Loucy (cell line): ENCODE data around the gene HTRA3.

Experiments used
- H2AFZ ChIP-seq: fragments of 200-600 bp; sonication (generic); 2 replicates; pipeline ENCODE4 v1.6.0; 2016; ENCODE audit warnings: antibody characterized with exemption, mild to moderate bottlenecking, low read length, moderate library complexity
- H3F3A ChIP-seq: fragments of 200-600 bp; 2 replicates; pipeline ENCODE4 v1.6.0; 2016; ENCODE audit warnings: antibody characterized with exemption, low read depth, mild to moderate bottlenecking
- H3K27me3 ChIP-seq: fragments of 200-600 bp; sonication (generic); 2 replicates; pipeline ENCODE4 v1.6.1; 2014; ENCODE audit warnings: low read length, mild to moderate bottlenecking; ENCODE audit not compliant: insufficient read depth, poor library complexity, severe bottlenecking
- H3K36me3 ChIP-seq: fragments of 200-600 bp; sonication (generic); 2 replicates; pipeline ENCODE4 v1.6.1; 2016; ENCODE audit warnings: low read length; ENCODE audit not compliant: insufficient read depth
- H3K4me1 ChIP-seq: fragments of 200-600 bp; sonication (generic); 2 replicates; pipeline ENCODE4 v1.5.1; 2014; ENCODE audit warnings: low read length, mild to moderate bottlenecking; ENCODE audit not compliant: insufficient read depth, poor library complexity, severe bottlenecking
- H3K4me2 ChIP-seq: fragments of 200-600 bp; sonication (generic); 2 replicates; pipeline ENCODE4 v1.6.0; 2014; ENCODE audit warnings: antibody characterized with exemption, low read length, low read depth, mild to moderate bottlenecking; ENCODE audit not compliant: poor library complexity, severe bottlenecking
- H3K4me3 ChIP-seq: fragments of 200-600 bp; sonication (generic); 2 replicates; pipeline ENCODE4 v1.5.1; 2014; ENCODE audit warnings: low read length, mild to moderate bottlenecking, mixed read lengths; ENCODE audit not compliant: poor library complexity, severe bottlenecking
- H3K79me2 ChIP-seq: fragments of 200-600 bp; sonication (generic); 2 replicates; pipeline ENCODE4 v1.6.1; 2014; ENCODE audit warnings: low read length; ENCODE audit not compliant: insufficient read depth
- H3K9ac ChIP-seq: fragments of 200-600 bp; sonication (generic); 2 replicates; pipeline ENCODE4 v1.6.0; 2014; ENCODE audit warnings: mild to moderate bottlenecking, low read depth, low read length, moderate library complexity; ENCODE audit not compliant: poor library complexity, severe bottlenecking
- H3K9me2 ChIP-seq: fragments of 200-600 bp; sonication (generic); replicated peaks from 2 replicates; pipeline ENCODE4 v1.6.1; 2016; ENCODE audit warnings: low read depth, low read length, mixed read lengths
- H3K9me3 ChIP-seq: fragments of 200-600 bp; sonication (generic); 2 replicates; pipeline ENCODE4 v1.6.1; 2014; ENCODE audit warnings: mild to moderate bottlenecking, antibody characterized with exemption, low read length, low read depth; ENCODE audit not compliant: insufficient read depth
- H4K20me1 ChIP-seq: fragments of 200-600 bp; sonication (generic); 2 replicates; pipeline ENCODE4 v1.6.0; 2014; ENCODE audit warnings: antibody characterized with exemption, low read length, mild to moderate bottlenecking; ENCODE audit not compliant: insufficient read depth, poor library complexity, severe bottlenecking
- CTCF ChIP-seq: fragments of 200-600 bp; sonication (generic); conservative IDR thresholded peaks from 2 replicates; pipeline ENCODE4 v1.5.1; 2014; ENCODE audit warnings: mild to moderate bottlenecking, antibody characterized with exemption, low read length
- EZH2phosphoT487 ChIP-seq: fragments of 200-600 bp; IDR thresholded peaks from 2 replicates; pipeline ENCODE4 v1.6.1; 2018; ENCODE audit warnings: antibody characterized with exemption, mild to moderate bottlenecking, moderate library complexity, borderline replicate concordance

HTRA3 gene

GRCh38 chr4:8325291-8325973, 55.9 kb downstream of the HTRA3 start:
- Histone ChIP-seq H2AFZ (no peak overlapping the region), H3K27me3 (no peaks in the 10 kb centered on the region), H3K9me3 (no peaks in the 10 kb centered on the region; the same call in 1 of the 2 replicates), H3K4me3 (no peak overlapping the region), H3K4me1 (no peaks in the 10 kb centered on the region), H4K20me1 (no peaks in the 10 kb centered on the region), H3K4me2 (no peak overlapping the region), H3K9ac (no peak overlapping the region), H3F3A (no peaks in the 10 kb centered on the region), H3K79me2 (no peaks in the 10 kb centered on the region), H3K36me3 (no peaks in the 10 kb centered on the region), H3K9me2 (no peaks in the 10 kb centered on the region)
- TF ChIP-seq CTCF: no peak
- no peak for TF ChIP-seq EZH2phosphoT487

GRCh38 chr4:8326206-8326605, 56.7 kb downstream of the HTRA3 start:
- H3K9me3 ChIP-seq: peaks cover 5% of the 10 kb centered on the region; the same call in 1 of the 2 replicates
- H2AFZ ChIP-seq: no peak overlapping the region
- H3K4me3 ChIP-seq: no peak overlapping the region
- no peak for TF ChIP-seq CTCF
- no peak for TF ChIP-seq EZH2phosphoT487
- H4K20me1 ChIP-seq: no peaks in the 10 kb centered on the region
- no peaks in the 10 kb centered on the region for H3K79me2 ChIP-seq
- no peak overlapping the region for H3K4me2 ChIP-seq
- H3K27me3 ChIP-seq: no peaks in the 10 kb centered on the region
- no peaks in the 10 kb centered on the region for H3K36me3 ChIP-seq
- H3K9ac ChIP-seq: no peak overlapping the region
- no peaks in the 10 kb centered on the region for H3K9me2 ChIP-seq
- no peaks in the 10 kb centered on the region for H3K4me1 ChIP-seq
- no peaks in the 10 kb centered on the region for H3F3A ChIP-seq

- no peaks in the 10 kb centered on the region for H3F3A ChIP-seq
- H3K79me2 ChIP-seq: no peaks in the 10 kb centered on the region
- no peaks in the 10 kb centered on the region for H3K9me2 ChIP-seq
- no peaks in the 10 kb centered on the region for H4K20me1 ChIP-seq
- no peak overlapping the region for H2AFZ ChIP-seq
- no peak overlapping the region for H3K9ac ChIP-seq
- H3K4me3 ChIP-seq: no peak overlapping the region
- no peak for TF ChIP-seq EZH2phosphoT487
- no peak for TF ChIP-seq CTCF
- H3K27me3 ChIP-seq: no peaks in the 10 kb centered on the region
- H3K4me2 ChIP-seq: no peak overlapping the region
- H3K9me3 ChIP-seq: peaks cover 5% of the 10 kb centered on the region; the same call in 1 of the 2 replicates
- H3K36me3 ChIP-seq: no peaks in the 10 kb centered on the region
- H3K4me1 ChIP-seq: no peaks in the 10 kb centered on the region
These were observed 58.9 kb downstream of the HTRA3 start for GRCh38 chr4:8328456-8328855.
